ENCODE data around the gene TECTB. TPM values are rescaled to one million over a fixed set of nuclear protein-coding genes. Genes with fewer than 3 reads are reported as not detected.

TECTB gene
- total and polyA plus RNA-seq, 8 donors = not detected

DNA sequence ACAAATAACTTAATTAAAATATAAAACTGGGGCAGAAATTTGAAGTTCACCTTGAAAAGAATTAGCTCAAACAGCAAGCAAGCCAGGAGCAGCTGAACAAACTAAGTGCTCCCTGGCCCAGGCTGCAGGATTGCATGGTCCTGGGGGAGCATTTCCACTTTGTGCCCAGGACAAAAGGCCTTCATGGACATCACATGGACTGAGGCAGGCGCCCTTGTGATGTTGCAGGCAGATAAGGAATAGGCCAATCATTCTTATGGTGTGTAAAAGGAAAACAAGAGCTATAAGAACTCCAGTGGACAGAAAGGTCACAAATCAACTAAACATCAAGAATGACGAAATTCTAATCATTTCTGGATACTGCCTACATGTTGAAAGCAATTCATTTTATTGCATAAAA is 17.5 kb upstream of the TECTB start:
- peak in 3 of 4 donors; percentile 31 to 56 (median 49) for ATAC-seq
- no peak for TF ChIP-seq CTCF (IDR thresholded peaks at IDR 0.05)

GRCh38 chr10:112269266-112269665 is 13.9 kb upstream of the TECTB start:
- H3K4me1 ChIP-seq = peaks cover 0 to 7% (median 0%) of the 10 kb centered on the region in 3 donors
- no peak for DNase-seq
- no peaks in the 10 kb centered on the region for H3K36me3 ChIP-seq
- intact Hi-C loops (cut with DNase I) = no loop called here
- no peaks in the 10 kb centered on the region for H3K9me3 ChIP-seq
- FAIRE-seq = no peak
- H3K27me3 ChIP-seq = no peaks in the 10 kb centered on the region
- H3K27ac ChIP-seq = no peak overlapping the region
- no peak for TF ChIP-seq CTCF (IDR thresholded peaks at IDR 0.05)
- ATAC-seq = no peak
- no peak overlapping the region for H3K4me3 ChIP-seq

More for the DNA sequence above, 17.5 kb upstream of the TECTB start:
- peaks cover 0 to 7% (median 0%) of the 10 kb centered on the region in 3 donors for H3K4me1 ChIP-seq
- no peaks in the 10 kb centered on the region for H3K9me3 ChIP-seq
- H3K4me3 ChIP-seq = no peak overlapping the region
- no peak overlapping the region for H3K27ac ChIP-seq
- FAIRE-seq (no peak), DNase-seq (peak in 2 of 6 donors; percentile 5 to 18)
- intact Hi-C loops (cut with DNase I) = no loop called here
- WGBS, 2 donors = 7 to 8% methylated on average over 2 of the region's 2 CpGs
- H3K27me3 ChIP-seq = no peaks in the 10 kb centered on the region
- H3K36me3 ChIP-seq = no peaks in the 10 kb centered on the region

DNA sequence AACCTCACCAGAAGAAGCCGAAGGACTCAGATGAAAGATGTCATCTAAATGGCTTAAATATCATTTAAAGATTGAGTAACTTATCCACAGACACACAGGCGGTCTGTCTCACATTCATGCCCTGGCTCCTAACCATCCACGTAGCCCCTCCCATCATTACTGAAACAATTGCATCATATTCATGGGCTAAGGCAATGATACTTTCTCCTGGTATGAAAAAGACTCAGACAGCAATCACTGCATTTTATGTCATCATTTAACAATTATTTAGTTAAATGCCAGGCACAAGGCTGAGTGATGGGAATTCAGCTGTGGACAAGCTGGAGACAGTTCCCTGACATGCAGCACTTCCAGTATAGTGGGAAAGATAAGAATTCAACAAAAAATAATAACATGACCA is 11.2 kb upstream of the TECTB start:
- ATAC-seq (no peak), FAIRE-seq (no peak), DNase-seq (no peak)
- H3K27ac ChIP-seq = no peak overlapping the region
- TF ChIP-seq CTCF (IDR thresholded peaks at IDR 0.05) = no peak
- H3K36me3 ChIP-seq = no peaks in the 10 kb centered on the region
- H3K4me3 ChIP-seq = no peak overlapping the region
- H3K4me1 ChIP-seq = peaks cover 0 to 6% (median 0%) of the 10 kb centered on the region in 3 donors
- H3K9me3 ChIP-seq = no peaks in the 10 kb centered on the region
- intact Hi-C loops (cut with DNase I) = no loop called here
- WGBS, 2 donors = 86 to 91% methylated on average over 3 of the region's 3 CpGs
- H3K27me3 ChIP-seq = no peaks in the 10 kb centered on the region

DNA sequence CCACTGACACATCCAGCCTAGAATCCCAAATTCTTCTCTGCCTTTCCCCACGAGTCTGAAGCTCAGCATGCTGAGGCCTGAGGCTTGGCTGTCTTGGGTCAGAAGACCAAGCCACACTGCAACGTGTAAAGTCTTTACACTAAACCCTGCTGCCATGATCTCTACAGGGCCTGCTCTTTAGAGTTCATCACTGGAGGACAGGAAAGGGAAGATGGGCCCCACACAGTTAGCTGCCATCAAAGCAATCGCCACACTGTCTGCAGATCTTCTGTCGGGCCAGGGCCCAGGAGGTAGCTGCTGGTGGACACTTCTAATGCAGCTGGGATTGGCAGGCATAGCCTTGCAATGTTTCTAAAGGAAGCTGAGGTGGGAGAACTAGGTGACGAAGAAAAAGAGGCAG is 8.4 kb upstream of the TECTB start:
- Histone ChIP-seq H3K4me1 (peaks cover 0 to 6% (median 0%) of the 10 kb centered on the region in 3 donors), H3K27ac (no peak overlapping the region), H3K9me3 (no peaks in the 10 kb centered on the region), H3K36me3 (no peaks in the 10 kb centered on the region), H3K27me3 (no peaks in the 10 kb centered on the region), H3K4me3 (no peak overlapping the region)
- intact Hi-C loops (cut with DNase I) = no loop called here
- WGBS, 2 donors = 81 to 88% methylated on average over 5 of the region's 5 CpGs
- DNase-seq (no peak), FAIRE-seq (no peak), ATAC-seq (no peak)
- TF ChIP-seq CTCF (IDR thresholded peaks at IDR 0.05) = no peak

DNA sequence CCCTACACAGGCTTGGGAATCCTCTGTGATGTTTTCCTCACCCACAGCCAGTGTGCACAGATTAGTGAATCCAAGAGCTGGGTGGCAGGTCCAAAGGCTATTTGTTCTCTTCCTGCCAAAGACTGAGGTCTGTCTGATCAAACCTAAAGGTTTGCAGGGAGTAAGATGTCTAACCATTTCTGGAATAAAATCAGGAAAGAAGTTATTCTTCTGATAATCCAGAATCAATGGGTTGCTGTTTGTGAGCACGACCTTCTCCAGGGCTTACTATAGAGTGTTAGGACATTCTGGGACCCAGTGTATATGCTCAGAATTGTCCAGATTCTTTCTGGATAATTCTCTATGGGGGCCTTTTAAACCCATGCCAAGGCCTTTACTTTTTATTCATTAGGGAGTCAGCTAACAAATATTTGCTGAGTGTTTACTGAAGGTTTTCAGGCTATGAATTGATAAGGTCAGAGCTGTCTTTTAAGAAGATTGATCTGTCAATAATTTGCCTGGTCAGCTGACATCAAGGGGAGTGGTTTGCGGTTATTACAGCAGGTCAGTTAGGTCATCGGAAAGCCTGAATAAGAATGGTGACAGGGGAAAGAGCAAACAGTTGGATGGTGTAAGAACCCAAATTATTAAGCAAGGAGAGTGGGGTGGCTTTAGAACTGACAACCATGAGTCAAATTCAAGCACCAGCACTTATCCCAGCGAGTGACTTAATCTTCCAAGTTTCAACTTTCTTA is 7.5 kb upstream of the TECTB start:
- peaks cover 0 to 6% (median 0%) of the 10 kb centered on the region in 3 donors for H3K4me1 ChIP-seq
- no peaks in the 10 kb centered on the region for H3K36me3 ChIP-seq
- FAIRE-seq (no peak), DNase-seq (no peak), ATAC-seq (peak; percentile 38 to 64 (median 47))
- WGBS, 2 donors = 31 to 37% methylated on average over 4 of the region's 4 CpGs
- no peaks in the 10 kb centered on the region for H3K9me3 ChIP-seq
- intact Hi-C loops (cut with DNase I) = no loop called here
- H3K27ac ChIP-seq = no peak overlapping the region
- no peak overlapping the region for H3K4me3 ChIP-seq
- no peaks in the 10 kb centered on the region for H3K27me3 ChIP-seq
- TF ChIP-seq CTCF (IDR thresholded peaks at IDR 0.05) = no peak

All from pancreas (tissue), 10 donors.